Skeletal muscle tissue (tissue), 4 donors: ENCODE results near the gene ADAMTS14. TPM values are rescaled to one million over a fixed set of nuclear protein-coding genes. Genes with fewer than 3 reads are reported as not detected.

Experiments
- H3K27ac ChIP-seq: one replicate; pipeline ENCODE4 v1.7.0; 2013; ENCODE audit warnings: mild to moderate bottlenecking, low read depth, low read length, inconsistent platforms
- H3K27me3 ChIP-seq, 3 donors: one replicate each; pipeline ENCODE4 v1.7.0; 2013; ENCODE audit warnings: low read length in 3 of 3; ENCODE audit not compliant: control insufficient read depth in 3 of 3, insufficient read depth in 3 of 3
- H3K36me3 ChIP-seq, 3 donors: one replicate each; pipeline ENCODE4 v1.7.0; 2013; ENCODE audit warnings: low read length in 3 of 3; ENCODE audit not compliant: control insufficient read depth in 3 of 3, insufficient read depth in 3 of 3
- H3K4me1 ChIP-seq, 3 donors: one replicate each; pipeline ENCODE4 v1.7.0; 2013; ENCODE audit warnings: low read length in 3 of 3, mild to moderate bottlenecking in 3 of 3; ENCODE audit not compliant: control insufficient read depth in 3 of 3, insufficient read depth in 3 of 3
- H3K4me3 ChIP-seq, 3 donors: one replicate each; pipeline ENCODE4 v1.7.0; 2013; ENCODE audit warnings: low read length in 3 of 3
- H3K9ac ChIP-seq, 3 donors: one replicate each; pipeline ENCODE4 v1.7.0; 2013; ENCODE audit warnings: low read length in 3 of 3, mild to moderate bottlenecking in 3 of 3, moderate library complexity in 2 of 3, low read depth in 1 of 3
- H3K9me3 ChIP-seq, 3 donors: one replicate each; pipeline ENCODE4 v1.7.0; 2013; ENCODE audit warnings: low read length in 3 of 3; ENCODE audit not compliant: control insufficient read depth in 3 of 3
- total RNA-seq: library from RNA; depleted of rRNA; stranded (reverse); fragments of >200 nt; gene quantifications from one replicate; pipeline ENCODE4 v1.2.3, GENCODE V29; 2014
- donor health status: Osteomylitis.

ADAMTS14 gene
- total RNA-seq, 1 donor from 2014 or later: 5.7 TPM

DNA sequence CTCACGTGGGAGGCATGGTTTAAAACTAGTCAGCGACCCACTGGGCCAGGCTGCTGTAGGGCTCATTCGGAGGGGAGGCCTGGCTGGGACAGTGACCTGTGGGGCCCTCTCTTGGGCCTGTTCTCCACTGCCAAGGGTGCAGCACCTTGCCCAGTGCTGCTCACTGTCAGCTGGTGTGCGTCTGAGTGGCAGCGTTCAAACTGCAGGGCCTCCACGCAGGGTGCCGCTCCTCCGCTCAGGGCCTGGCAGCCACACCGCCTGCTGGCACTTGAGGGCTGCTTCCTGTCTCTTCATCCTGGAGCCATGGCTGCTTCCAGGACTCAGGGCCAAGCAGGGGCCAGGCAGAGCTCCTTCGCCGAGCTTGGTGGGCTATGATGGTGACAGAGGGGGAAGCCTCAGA, 18.3 kb downstream of the ADAMTS14 start:
- Histone ChIP-seq H3K4me3 (no peak overlapping the region), H3K9ac (no peak overlapping the region), H3K27me3 (peaks cover 0 to 4% (median 0%) of the 10 kb centered on the region in 3 donors), H3K27ac (no peak overlapping the region), H3K4me1 (no peaks in the 10 kb centered on the region), H3K36me3 (no peaks in the 10 kb centered on the region), H3K9me3 (no peaks in the 10 kb centered on the region)

- no peak overlapping the region for H3K27ac ChIP-seq
- no peaks in the 10 kb centered on the region for H3K36me3 ChIP-seq
- no peak overlapping the region for H3K4me3 ChIP-seq
- no peaks in the 10 kb centered on the region for H3K9me3 ChIP-seq
- H3K9ac ChIP-seq: no peak overlapping the region
- H3K27me3 ChIP-seq: peaks cover 0 to 8% (median 4%) of the 10 kb centered on the region in 3 donors
- H3K4me1 ChIP-seq: no peaks in the 10 kb centered on the region
Observed at GRCh38 chr10:70691611-70692010, 19.3 kb downstream of the ADAMTS14 start.

GRCh38 chr10:70692043-70692603, 19.8 kb downstream of the ADAMTS14 start:
- peaks cover 0 to 8% (median 4%) of the 10 kb centered on the region in 3 donors for H3K27me3 ChIP-seq
- no peaks in the 10 kb centered on the region for H3K9me3 ChIP-seq
- no peaks in the 10 kb centered on the region for H3K4me1 ChIP-seq
- no peaks in the 10 kb centered on the region for H3K36me3 ChIP-seq
- no peak overlapping the region for H3K4me3 ChIP-seq
- no peak overlapping the region for H3K27ac ChIP-seq
- H3K9ac ChIP-seq: no peak overlapping the region

DNA sequence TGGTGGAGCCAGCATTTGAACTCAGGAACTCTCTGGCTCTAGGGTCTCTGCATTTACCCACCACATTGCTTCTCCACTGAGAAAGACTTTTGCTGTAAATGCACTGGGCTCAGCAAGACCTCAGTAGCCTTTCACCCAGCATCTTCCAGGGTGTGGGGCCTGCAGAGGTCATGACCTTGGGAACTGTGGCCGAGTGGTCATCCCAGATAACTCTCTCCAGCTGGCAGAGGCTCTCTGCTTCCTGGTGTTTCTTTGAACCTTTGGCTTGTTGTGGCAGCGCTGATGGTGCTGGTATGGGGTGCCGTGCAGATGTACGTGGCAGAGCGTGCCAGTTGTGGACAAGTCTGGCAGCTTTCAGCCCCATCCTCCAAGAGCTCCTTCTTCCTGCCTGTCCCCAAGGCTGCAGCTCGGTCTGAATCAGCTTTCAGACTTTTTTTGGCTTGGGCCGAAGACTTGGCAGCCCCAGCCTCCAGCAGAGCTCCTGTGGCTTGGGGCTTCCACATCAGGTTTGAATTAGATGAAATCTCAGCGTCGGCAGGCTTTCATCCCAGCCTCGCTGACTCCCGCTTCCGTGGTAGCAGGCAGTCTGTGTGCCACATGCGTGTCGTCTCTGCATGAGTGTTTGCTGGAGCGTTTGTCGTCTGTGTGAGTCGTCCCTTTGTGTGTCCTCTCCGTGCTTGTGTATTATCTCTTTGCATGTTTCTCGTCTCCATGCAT, 21.5 kb downstream of the ADAMTS14 start:
- H3K27me3 ChIP-seq: peaks cover 0 to 8% (median 4%) of the 10 kb centered on the region in 3 donors
- H3K4me3 ChIP-seq: peak overlapping the region in 1 of 3 donors; percentile 17
- no peak overlapping the region for H3K9ac ChIP-seq
- H3K9me3 ChIP-seq: no peaks in the 10 kb centered on the region
- H3K4me1 ChIP-seq: no peaks in the 10 kb centered on the region
- H3K27ac ChIP-seq: no peak overlapping the region
- H3K36me3 ChIP-seq: no peaks in the 10 kb centered on the region

GRCh38 chr10:70694418-70695141, 22.3 kb downstream of the ADAMTS14 start:
- peaks cover 0 to 8% (median 4%) of the 10 kb centered on the region in 3 donors for H3K27me3 ChIP-seq
- no peaks in the 10 kb centered on the region for H3K9me3 ChIP-seq
- H3K36me3 ChIP-seq: no peaks in the 10 kb centered on the region
- no peaks in the 10 kb centered on the region for H3K4me1 ChIP-seq
- no peak overlapping the region for H3K4me3 ChIP-seq
- no peak overlapping the region for H3K27ac ChIP-seq
- no peak overlapping the region for H3K9ac ChIP-seq

DNA sequence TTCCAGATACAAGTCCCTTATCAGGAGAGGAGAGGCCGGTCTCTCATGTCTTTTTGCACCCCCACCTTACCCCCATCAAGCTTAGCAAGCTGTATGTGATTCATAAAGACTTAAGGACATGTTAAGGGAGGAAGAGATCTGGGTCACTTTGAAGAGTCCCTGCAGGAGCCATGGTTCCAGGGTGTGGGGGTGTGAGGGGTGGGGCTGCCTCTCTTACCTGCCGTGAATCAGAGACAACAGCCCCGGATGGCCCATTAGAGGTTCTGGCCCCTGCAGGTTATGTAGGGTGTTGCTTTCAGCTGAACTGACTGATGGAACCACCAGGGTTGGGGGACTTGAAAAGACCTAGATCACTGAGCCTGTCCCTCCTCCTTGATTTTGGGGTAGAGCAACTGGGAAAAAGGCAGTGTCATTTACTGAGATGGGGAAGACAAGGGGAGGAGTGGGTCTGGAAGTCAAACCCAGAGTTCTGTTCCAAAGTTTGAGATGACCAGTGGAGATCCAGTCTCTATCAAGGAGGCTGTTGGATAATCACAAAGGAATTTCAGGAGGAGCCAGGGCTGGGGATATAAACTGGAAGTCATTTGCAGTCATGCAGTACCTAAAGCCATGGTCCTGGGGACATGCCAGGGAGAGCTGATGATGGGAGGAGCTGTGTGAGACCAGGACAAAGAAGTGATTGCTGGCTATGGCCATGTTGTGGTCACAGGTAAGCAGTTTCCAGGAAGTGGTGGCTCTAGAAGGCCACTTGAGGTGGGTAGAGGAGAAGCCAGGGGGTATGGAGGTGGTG, 23.1 kb downstream of the ADAMTS14 start:
- Histone ChIP-seq H3K9ac (no peak overlapping the region), H3K27ac (no peak overlapping the region), H3K4me3 (no peak overlapping the region), H3K36me3 (no peaks in the 10 kb centered on the region), H3K4me1 (no peaks in the 10 kb centered on the region), H3K27me3 (peaks cover 0 to 8% (median 4%) of the 10 kb centered on the region in 3 donors), H3K9me3 (no peaks in the 10 kb centered on the region)

- H3K4me1 ChIP-seq: no peaks in the 10 kb centered on the region
- peaks cover 0 to 8% (median 2%) of the 10 kb centered on the region in 3 donors for H3K27me3 ChIP-seq
- no peaks in the 10 kb centered on the region for H3K9me3 ChIP-seq
- H3K36me3 ChIP-seq: no peaks in the 10 kb centered on the region
- H3K9ac ChIP-seq: no peak overlapping the region
- no peak overlapping the region for H3K4me3 ChIP-seq
- no peak overlapping the region for H3K27ac ChIP-seq
Observed at GRCh38 chr10:70698211-70698610, 25.9 kb downstream of the ADAMTS14 start.

DNA sequence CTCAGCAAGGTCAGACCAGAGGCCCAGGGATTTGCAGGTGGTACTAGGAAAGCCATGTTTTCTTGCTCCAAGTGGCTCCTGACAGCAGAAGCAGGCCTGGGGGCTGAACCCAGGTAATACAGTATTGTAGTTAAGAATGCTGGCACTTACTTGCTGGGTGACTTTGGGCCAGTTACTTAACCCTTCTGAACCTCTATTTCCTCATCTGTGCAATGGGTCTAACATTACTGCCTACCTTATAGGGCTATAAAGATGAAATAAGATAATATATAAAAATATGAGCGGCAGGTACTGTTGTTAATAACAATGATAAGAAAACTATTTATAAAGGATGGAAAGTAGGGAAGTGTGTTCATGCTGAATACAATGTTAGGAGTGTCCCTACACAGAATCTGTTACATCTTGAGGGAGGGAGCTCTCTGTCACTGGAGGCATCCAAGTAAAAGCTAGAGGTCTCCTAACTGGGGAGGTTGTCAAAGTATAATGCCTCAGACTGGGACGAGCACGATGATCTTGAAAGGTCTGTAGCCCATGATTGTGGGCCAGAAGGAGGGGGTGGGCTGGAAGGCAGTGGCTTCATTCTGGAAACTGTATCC, 26.9 kb downstream of the ADAMTS14 start:
- Histone ChIP-seq H3K4me3 (no peak overlapping the region), H3K36me3 (no peaks in the 10 kb centered on the region), H3K4me1 (no peaks in the 10 kb centered on the region), H3K27me3 (peaks cover 0 to 8% (median 0%) of the 10 kb centered on the region in 3 donors), H3K9me3 (no peaks in the 10 kb centered on the region), H3K9ac (no peak overlapping the region), H3K27ac (no peak overlapping the region)

DNA sequence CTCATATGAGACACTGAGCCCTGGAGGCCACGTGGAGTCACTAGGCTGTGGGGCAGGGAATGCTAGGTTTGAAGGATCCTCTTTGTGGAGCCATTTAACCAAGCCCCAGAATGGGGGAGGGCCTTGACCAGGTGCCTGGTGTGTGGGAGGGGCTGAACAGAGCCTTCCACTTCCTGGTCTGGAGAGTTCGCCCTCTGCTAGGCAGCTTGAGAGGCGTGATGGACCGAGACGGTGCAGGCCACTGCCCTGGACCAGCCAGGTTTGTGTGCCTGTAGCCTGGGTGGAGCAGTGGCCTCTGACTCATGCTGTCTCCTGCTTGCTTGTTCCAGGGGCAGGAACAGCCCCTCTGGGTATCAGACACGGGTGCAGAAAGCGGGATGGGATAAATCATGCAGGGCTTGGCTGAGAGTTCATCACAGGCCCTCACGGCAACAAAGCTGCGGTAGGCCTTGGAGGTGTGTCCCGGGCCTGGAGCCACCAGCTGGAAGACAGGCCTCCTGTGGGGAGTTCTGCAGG, 27.4 kb downstream of the ADAMTS14 start:
- H3K27ac ChIP-seq: no peak overlapping the region
- no peaks in the 10 kb centered on the region for H3K4me1 ChIP-seq
- H3K27me3 ChIP-seq: peaks cover 0 to 8% (median 0%) of the 10 kb centered on the region in 3 donors
- no peak overlapping the region for H3K9ac ChIP-seq
- no peaks in the 10 kb centered on the region for H3K9me3 ChIP-seq
- H3K4me3 ChIP-seq: no peak overlapping the region
- H3K36me3 ChIP-seq: no peaks in the 10 kb centered on the region
